Measurements from ENCODE around the gene PSMF1. TPM values are rescaled to one million over a fixed set of nuclear protein-coding genes. Genes with fewer than 3 reads are reported as not detected.

PSMF1 gene
- total and polyA plus RNA-seq, 12 donors, result 24.8 to 363 (median 122) TPM

DNA sequence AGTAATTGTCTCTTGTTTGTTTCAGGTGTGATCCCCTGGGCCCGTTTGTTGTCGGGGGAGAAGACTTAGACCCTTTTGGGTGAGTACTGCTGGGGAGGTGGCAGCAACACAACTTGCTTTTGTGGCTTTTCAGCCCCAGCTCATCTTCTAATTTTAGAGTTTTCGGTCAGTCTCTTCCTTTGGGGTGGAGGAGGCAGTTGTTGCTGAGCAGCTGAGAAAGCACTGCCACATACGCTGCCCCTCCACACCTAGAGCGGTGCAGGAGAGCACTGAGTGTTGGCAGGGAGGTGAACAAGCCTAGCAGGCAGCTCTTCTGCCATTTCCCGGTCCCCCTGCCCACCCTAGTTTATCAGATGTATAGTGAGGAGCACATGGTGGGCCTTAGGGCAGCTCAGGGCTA lies 44.7 kb downstream of the PSMF1 start:
- TF ChIP-seq POLR2A (IDR thresholded peaks at IDR 0.05) (no peak), CTCF (IDR thresholded peaks at IDR 0.05) (no peak)
- peaks cover 0 to 72% of the 10 kb centered on the region in 2 donors for H3K36me3 ChIP-seq (replicated peaks in 1 of 2)

DNA sequence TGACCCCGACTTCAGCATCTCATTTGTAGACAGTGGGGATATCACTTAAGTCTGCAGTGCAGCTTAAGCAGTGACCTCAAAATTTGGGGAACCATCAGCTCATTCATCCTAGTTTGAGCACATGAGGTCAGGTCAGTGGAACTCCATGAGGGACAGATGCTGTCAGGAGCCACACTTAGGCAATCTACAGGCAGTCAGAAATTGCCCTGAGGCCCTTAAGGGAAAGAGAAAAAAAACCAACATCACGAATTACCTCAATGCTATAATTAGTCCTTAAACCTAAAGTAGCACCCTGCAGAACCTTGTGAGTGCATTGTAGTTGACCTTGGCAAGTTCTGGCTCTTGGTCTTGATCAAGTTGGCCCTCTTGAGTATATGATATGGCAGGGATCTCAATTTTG lies 45.3 kb downstream of the PSMF1 start:
- intact Hi-C loops (cut with DNase I), result no loop called here
- peaks cover 0 to 77% of the 10 kb centered on the region in 2 donors for H3K36me3 ChIP-seq (replicated peaks in 1 of 2)
- H3K27ac ChIP-seq, result no peak overlapping the region
- peak in 1 of 7 donors; percentile 0 for DNase-seq
- no peaks in the 10 kb centered on the region for H3K4me1 ChIP-seq (replicated peaks in 1 of 2)
- no peak overlapping the region for H3K4me3 ChIP-seq
- H3K27me3 ChIP-seq, result no peaks in the 10 kb centered on the region
- 69 to 89% (median 79%) methylated on average over 2 of the region's 2 CpGs for WGBS, 4 donors
- H3K9me3 ChIP-seq (replicated peaks in 1 of 3), result no peaks in the 10 kb centered on the region
- no peak for TF ChIP-seq CTCF (IDR thresholded peaks at IDR 0.05)
- TF ChIP-seq POLR2A (IDR thresholded peaks at IDR 0.05), result no peak

More for the DNA sequence above, 44.7 kb downstream of the PSMF1 start:
- 96 to 98% (median 97%) methylated on average over 6 of the region's 6 CpGs for WGBS, 4 donors
- H3K4me1 ChIP-seq (replicated peaks in 1 of 2), result no peaks in the 10 kb centered on the region
- no peak overlapping the region for H3K27ac ChIP-seq
- intact Hi-C loops (cut with DNase I), result no loop called here
- H3K27me3 ChIP-seq, result no peaks in the 10 kb centered on the region
- no peaks in the 10 kb centered on the region for H3K9me3 ChIP-seq (replicated peaks in 1 of 3)
- H3K4me3 ChIP-seq, result no peak overlapping the region
- peak in 1 of 7 donors; percentile 21 for DNase-seq

- Histone ChIP-seq H3K9me3 (replicated peaks in 1 of 3) (no peaks in the 10 kb centered on the region), H3K4me1 (replicated peaks in 1 of 2) (no peaks in the 10 kb centered on the region), H3K27me3 (no peaks in the 10 kb centered on the region), H3K27ac (no peak overlapping the region), H3K4me3 (no peak overlapping the region), H3K36me3 (replicated peaks in 1 of 2) (peaks cover 0 to 89% of the 10 kb centered on the region in 2 donors)
- no peak for TF ChIP-seq POLR2A (IDR thresholded peaks at IDR 0.05)
- TF ChIP-seq CTCF (IDR thresholded peaks at IDR 0.05), result no peak
- intact Hi-C loops (cut with DNase I), result no loop called here
- DNase-seq, result peak in 1 of 7 donors; percentile 37
- 94 to 98% (median 97%) methylated on average over 6 to 7 of the region's 7 CpGs for WGBS, 4 donors
Measured at GRCh38 chr20:1164871-1165270, 46.5 kb downstream of the PSMF1 start.

GRCh38 chr20:1165521-1165920 lies 47.1 kb downstream of the PSMF1 start:
- intact Hi-C loops (cut with DNase I), result no loop called here
- TF ChIP-seq POLR2A (IDR thresholded peaks at IDR 0.05) (no peak), CTCF (IDR thresholded peaks at IDR 0.05) (no peak)
- H3K36me3 ChIP-seq (replicated peaks in 1 of 2), result peaks cover 0 to 84% of the 10 kb centered on the region in 2 donors

More at GRCh38 chr20:1165521-1165920, 47.1 kb downstream of the PSMF1 start:
- Histone ChIP-seq H3K27me3 (no peaks in the 10 kb centered on the region), H3K4me1 (replicated peaks in 1 of 2) (no peaks in the 10 kb centered on the region), H3K27ac (no peak overlapping the region), H3K4me3 (no peak overlapping the region), H3K9me3 (replicated peaks in 1 of 3) (no peaks in the 10 kb centered on the region)
- WGBS, 4 donors, result 90 to 96% (median 93%) methylated on average over 1 of the region's 1 CpG
- peak in 1 of 7 donors; percentile 2 for DNase-seq
